SJCRH30 (cell line): ENCODE measurements around the gene WNT1. TPM values are rescaled to one million over a fixed set of nuclear protein-coding genes. Genes with fewer than 3 reads are reported as not detected.

Experiments used
- total RNA-seq: library from RNA; depleted of rRNA; stranded (reverse); fragments of >200 nt; shearing (Covaris generic); gene quantifications from 2 replicates; pipeline ENCODE4 v1.2.3, GENCODE V29; 2014; rRNA removed

Gene WNT1
- total RNA-seq, 1 experiment from 2014 or later = not detected

Other genes starting within 250 kb of the WNT1 start
- 16.1 and 18.7 TPM in 2 replicates for gene ADCY6, start 189.2 kb upstream of the WNT1 start, total RNA-seq
- gene CACNB3, start 159.8 kb upstream of the WNT1 start, total RNA-seq = 9.7 and 11.9 TPM in 2 replicates
- gene DDX23, start 126.2 kb upstream of the WNT1 start, total RNA-seq = 153 and 167 TPM in 2 replicates
- 0.10 and 0.43 TPM in 2 replicates for gene RND1, start 112.5 kb upstream of the WNT1 start, total RNA-seq
- 6.5 and 8.6 TPM in 2 replicates for gene FKBP11, start 52.8 kb upstream of the WNT1 start, total RNA-seq
- gene ARF3, start 20.8 kb upstream of the WNT1 start, total RNA-seq = 80.9 and 82.1 TPM in 2 replicates
- gene WNT10B, start 6.6 kb upstream of the WNT1 start, total RNA-seq = 2.8 and 3.0 TPM in 2 replicates
- 5.0 and 5.5 TPM in 2 replicates for gene DDN, start 21.1 kb downstream of the WNT1 start, total RNA-seq
- gene PRKAG1, start 40.5 kb downstream of the WNT1 start, total RNA-seq = 37.1 and 43.0 TPM in 2 replicates
- 30.1 and 31.2 TPM in 2 replicates for gene KMT2D, start 82.5 kb downstream of the WNT1 start, total RNA-seq
- 8.8 and 9.0 TPM in 2 replicates for gene RHEBL1, start 91.7 kb downstream of the WNT1 start, total RNA-seq
- gene DHH, start 116.5 kb downstream of the WNT1 start, total RNA-seq = 0.04 and 0.13 TPM in 2 replicates
- 17.8 and 28.9 TPM in 2 replicates for gene LMBR1L, start 132.5 kb downstream of the WNT1 start, total RNA-seq
- gene TUBA1B, start 153.1 kb downstream of the WNT1 start, total RNA-seq = 5,262 and 5,317 TPM in 2 replicates
- 481 and 482 TPM in 2 replicates for gene TUBA1A, start 210.8 kb downstream of the WNT1 start, total RNA-seq